ENCODE results near the gene SCAMP2. TPM values are rescaled to one million over a fixed set of nuclear protein-coding genes. Genes with fewer than 3 reads are reported as not detected.
"Not testable (repeated sequence)": the region's sequence is repeated elsewhere in the genome, so short reads cannot be mapped to it uniquely, and the experiment has no call there.

The SCAMP2 gene
- total and polyA plus RNA-seq, 2 of the 13 experiments (the other 11 are each of a cell fraction or from before 2014, with no cell fraction given): 34.8 to 121 TPM

DNA sequence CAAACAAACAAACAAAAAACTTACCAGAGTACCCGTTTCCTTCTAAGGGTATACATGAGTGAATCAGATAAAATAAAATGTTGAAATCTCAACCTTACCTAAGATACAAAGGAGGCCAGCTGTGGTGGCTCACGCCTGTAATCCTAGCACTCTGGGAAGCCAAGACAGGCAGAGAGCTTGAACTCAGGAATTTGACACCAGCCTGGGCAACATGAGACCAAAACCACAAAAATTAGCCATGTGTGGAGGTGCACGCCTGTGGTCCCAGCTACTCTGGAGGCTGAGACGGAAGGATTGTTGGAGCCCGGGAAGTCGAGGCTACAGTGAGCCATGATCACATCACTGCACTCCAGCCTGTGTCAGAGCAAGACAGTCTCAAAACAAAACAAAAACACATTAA, 44.5 kb upstream of the SCAMP2 start:
- H3K27me3 ChIP-seq (ENCODE audit: control insufficient read depth in 1 of 2, insufficient read depth in 2 of 2, low read length in 2 of 2): no peaks in the 10 kb centered on the region
- no peaks in the 10 kb centered on the region for H3K4me1 ChIP-seq (ENCODE audit: insufficient read depth, low read length)
- 97% methylated on average over 6 of the region's 6 CpGs for WGBS (ENCODE audit: low lambda C conversion rate)
- H2AFZ ChIP-seq (ENCODE audit: low read length): no peak overlapping the region
- no peak overlapping the region for H3K4me3 ChIP-seq (replicated peaks in 1 of 3; ENCODE audit: insufficient read depth in 1 of 3, low read depth in 2 of 3, low read length in 3 of 3)
- no peak for TF ChIP-seq ZNF256 (CRISPR knock-in tag; conservative IDR thresholded peaks at IDR 0.05)
- no peak for TF ChIP-seq TFDP2 (CRISPR knock-in tag; IDR thresholded peaks at IDR 0.05)
- TF ChIP-seq PRDM10 (CRISPR knock-in tag; IDR thresholded peaks at IDR 0.05; ENCODE audit: low read depth): no peak
- TF ChIP-seq MED1 (CRISPR knock-in tag; IDR thresholded peaks at IDR 0.05): no peak
- no peak for TF ChIP-seq ZBTB44 (CRISPR knock-in tag; IDR thresholded peaks at IDR 0.05)
- FAIRE-seq (no peak), ATAC-seq (no peak), DNase-seq (ENCODE audit: low spot score) (no peak)
- no peaks in the 10 kb centered on the region for H3K9me3 ChIP-seq (ENCODE audit: low read length)
- H4K20me1 ChIP-seq (ENCODE audit: insufficient read depth, low read length): no peaks in the 10 kb centered on the region
- intact Hi-C loops (cut with micrococcal nuclease; ENCODE audit: unreplicated experiment): no loop called here
- H3K27ac ChIP-seq (ENCODE audit: extremely low read length, insufficient read depth, low read length): no peak overlapping the region
- ChIA-PET CTCF (ENCODE audit: low intra/inter-chr PET ratio, low total read pairs) (no interaction called here), POLR2A (no interaction called here)
- no TSS peak for BruUV-seq (replicated peaks)
- in situ Hi-C loops (cut with HindIII; ENCODE audit: extremely low pct_ligation_motif_present, low pct_unique_long_range_greater_than_20kb): no loop called here
- peaks cover 13 to 62% of the 10 kb centered on the region in 2 experiments for H3K36me3 ChIP-seq (replicated peaks in 1 of 2; ENCODE audit: control insufficient read depth in 1 of 2, insufficient read depth in 2 of 2, low read length in 2 of 2)
- H3K9ac ChIP-seq (ENCODE audit: insufficient read depth, low read depth, low read length): no peak overlapping the region
- no peaks in the 10 kb centered on the region for H3K79me2 ChIP-seq (ENCODE audit: insufficient read depth, low read length)
- H3K4me2 ChIP-seq (ENCODE audit: low read depth, low read length): no peak overlapping the region

- BruUV-seq (replicated peaks); CTCF ChIA-PET (ENCODE audit: low intra/inter-chr PET ratio, low total read pairs); H3K27me3 ChIP-seq (ENCODE audit: control insufficient read depth in 1 of 2, insufficient read depth in 2 of 2, low read length in 2 of 2); H2AFZ ChIP-seq (ENCODE audit: low read length); POLR2A ChIA-PET; H3K4me2 ChIP-seq (ENCODE audit: low read depth, low read length); FAIRE-seq; H3K79me2 ChIP-seq (ENCODE audit: insufficient read depth, low read length); DNase-seq (ENCODE audit: low spot score); H4K20me1 ChIP-seq (ENCODE audit: insufficient read depth, low read length); H3K4me1 ChIP-seq (ENCODE audit: insufficient read depth, low read length); intact Hi-C loops (cut with micrococcal nuclease; ENCODE audit: unreplicated experiment); ATAC-seq; in situ Hi-C loops (cut with HindIII; ENCODE audit: extremely low pct_ligation_motif_present, low pct_unique_long_range_greater_than_20kb); H3K9me3 ChIP-seq (ENCODE audit: low read length); H3K27ac ChIP-seq (ENCODE audit: extremely low read length, insufficient read depth, low read length); H3K9ac ChIP-seq (ENCODE audit: insufficient read depth, low read depth, low read length); H3K4me3 ChIP-seq (replicated peaks in 1 of 3; ENCODE audit: insufficient read depth in 1 of 3, low read depth in 2 of 3, low read length in 3 of 3): not testable (repeated sequence)
- peaks cover 9 to 36% of the 10 kb centered on the region in 2 experiments for H3K36me3 ChIP-seq (replicated peaks in 1 of 2; ENCODE audit: control insufficient read depth in 1 of 2, insufficient read depth in 2 of 2, low read length in 2 of 2)
- WGBS (ENCODE audit: low lambda C conversion rate): 97% methylated on average over 8 of the region's 8 CpGs
These were observed 40.6 kb upstream of the SCAMP2 start for GRCh38 chr15:74913799-74914198.

All from HepG2 (cell line).